HEK293 (cell line): Measurements from ENCODE around the gene ENO2.

Source experiments
- ZNF184 ChIP-seq: fragments of 450-650 bp; IDR thresholded peaks from 2 replicates; pipeline ENCODE4 v1.5.1; 2018; ENCODE audit warnings: missing biosample characterization, mild to moderate bottlenecking, missing genetic modification characterization
- ZNF423 ChIP-seq: fragments of 450-650 bp; formaldehyde crosslinking; IDR thresholded peaks from 2 replicates; pipeline ENCODE4 v1.5.1; 2016; ENCODE audit warnings: missing biosample characterization, missing genetic modification characterization
- ZNF629 ChIP-seq: fragments of 450-650 bp; formaldehyde crosslinking; IDR thresholded peaks from 2 replicates; pipeline ENCODE4 v1.5.1; 2017; ENCODE audit warnings: missing biosample characterization, missing genetic modification characterization
- TF ChIP-seq, protein P1 (sequence below): fragments of 450-650 bp; formaldehyde crosslinking; IDR thresholded peaks from 2 replicates; pipeline ENCODE4 v1.5.1; 2016; ENCODE audit warnings: missing biosample characterization, missing genetic modification characterization
- TF ChIP-seq, protein P2 (sequence below): fragments of 450-650 bp; formaldehyde crosslinking; IDR thresholded peaks from 2 replicates; pipeline ENCODE4 v1.5.1; 2016; ENCODE audit warnings: missing biosample characterization, missing genetic modification characterization
- TF ChIP-seq, protein P3 (sequence below): sonication (generic); formaldehyde crosslinking; IDR thresholded peaks from 2 replicates; pipeline ENCODE4 v1.8.1; 2022; ENCODE audit warnings: mild to moderate bottlenecking, moderate library complexity, missing genetic modification reagents
- TF ChIP-seq, protein P4 (sequence below): fragments of 450-650 bp; IDR thresholded peaks from 2 replicates; pipeline ENCODE4 v1.5.1; 2018; ENCODE audit warnings: missing biosample characterization, mild to moderate bottlenecking, missing genetic modification characterization

DNA sequence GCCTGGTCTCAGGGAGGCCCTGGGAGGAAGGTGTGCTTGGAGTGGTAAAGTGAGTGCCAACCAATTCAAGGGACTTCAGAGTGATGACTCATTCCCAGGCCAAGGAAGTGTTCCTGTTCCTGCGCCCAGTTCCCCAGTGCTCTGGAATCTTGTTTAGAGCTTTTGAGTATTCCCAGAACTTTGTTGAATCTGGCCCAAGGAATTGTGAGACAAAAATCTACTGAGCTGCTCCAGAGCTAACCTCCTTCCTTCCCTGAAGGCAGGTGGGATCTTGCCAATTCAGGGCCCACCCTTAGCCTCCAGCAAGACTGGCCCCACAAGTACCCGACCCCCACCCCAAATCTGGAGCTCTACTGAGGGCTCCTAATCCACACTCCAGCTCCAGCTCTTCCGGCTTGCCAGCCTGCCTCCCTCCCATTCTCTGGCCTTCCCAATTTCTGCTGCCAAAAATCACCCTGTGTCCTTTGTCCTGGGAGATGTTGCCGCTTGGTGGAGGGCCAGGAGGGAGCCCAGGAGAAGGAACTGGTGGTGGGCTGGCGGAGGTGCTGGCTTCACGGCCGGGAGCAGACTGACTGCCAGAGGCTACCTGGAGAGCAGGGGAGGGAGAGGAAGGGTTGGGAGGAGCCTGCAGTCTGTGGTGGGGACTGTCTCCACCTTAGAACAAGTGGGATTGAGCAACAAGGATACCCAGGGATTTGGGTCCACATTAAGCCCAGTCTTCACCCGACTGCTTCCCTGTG, 11.3 kb downstream of the ENO2 start:
- TF ChIP-seq, protein P1, sequence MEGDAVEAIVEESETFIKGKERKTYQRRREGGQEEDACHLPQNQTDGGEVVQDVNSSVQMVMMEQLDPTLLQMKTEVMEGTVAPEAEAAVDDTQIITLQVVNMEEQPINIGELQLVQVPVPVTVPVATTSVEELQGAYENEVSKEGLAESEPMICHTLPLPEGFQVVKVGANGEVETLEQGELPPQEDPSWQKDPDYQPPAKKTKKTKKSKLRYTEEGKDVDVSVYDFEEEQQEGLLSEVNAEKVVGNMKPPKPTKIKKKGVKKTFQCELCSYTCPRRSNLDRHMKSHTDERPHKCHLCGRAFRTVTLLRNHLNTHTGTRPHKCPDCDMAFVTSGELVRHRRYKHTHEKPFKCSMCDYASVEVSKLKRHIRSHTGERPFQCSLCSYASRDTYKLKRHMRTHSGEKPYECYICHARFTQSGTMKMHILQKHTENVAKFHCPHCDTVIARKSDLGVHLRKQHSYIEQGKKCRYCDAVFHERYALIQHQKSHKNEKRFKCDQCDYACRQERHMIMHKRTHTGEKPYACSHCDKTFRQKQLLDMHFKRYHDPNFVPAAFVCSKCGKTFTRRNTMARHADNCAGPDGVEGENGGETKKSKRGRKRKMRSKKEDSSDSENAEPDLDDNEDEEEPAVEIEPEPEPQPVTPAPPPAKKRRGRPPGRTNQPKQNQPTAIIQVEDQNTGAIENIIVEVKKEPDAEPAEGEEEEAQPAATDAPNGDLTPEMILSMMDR (tag by site-specific recombination), result 0 out of 2 replicates have a peak, but pooled peaks have one; percentile 50
- TF ChIP-seq, protein P2, sequence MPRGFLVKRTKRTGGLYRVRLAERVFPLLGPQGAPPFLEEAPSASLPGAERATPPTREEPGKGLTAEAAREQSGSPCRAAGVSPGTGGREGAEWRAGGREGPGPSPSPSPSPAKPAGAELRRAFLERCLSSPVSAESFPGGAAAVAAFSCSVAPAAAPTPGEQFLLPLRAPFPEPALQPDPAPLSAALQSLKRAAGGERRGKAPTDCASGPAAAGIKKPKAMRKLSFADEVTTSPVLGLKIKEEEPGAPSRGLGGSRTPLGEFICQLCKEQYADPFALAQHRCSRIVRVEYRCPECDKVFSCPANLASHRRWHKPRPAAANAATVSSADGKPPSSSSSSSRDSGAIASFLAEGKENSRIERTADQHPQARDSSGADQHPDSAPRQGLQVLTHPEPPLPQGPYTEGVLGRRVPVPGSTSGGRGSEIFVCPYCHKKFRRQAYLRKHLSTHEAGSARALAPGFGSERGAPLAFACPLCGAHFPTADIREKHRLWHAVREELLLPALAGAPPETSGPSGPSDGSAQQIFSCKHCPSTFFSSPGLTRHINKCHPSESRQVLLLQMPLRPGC (tag by site-specific recombination), result peak; percentile 96
- TF ChIP-seq, protein P3, sequence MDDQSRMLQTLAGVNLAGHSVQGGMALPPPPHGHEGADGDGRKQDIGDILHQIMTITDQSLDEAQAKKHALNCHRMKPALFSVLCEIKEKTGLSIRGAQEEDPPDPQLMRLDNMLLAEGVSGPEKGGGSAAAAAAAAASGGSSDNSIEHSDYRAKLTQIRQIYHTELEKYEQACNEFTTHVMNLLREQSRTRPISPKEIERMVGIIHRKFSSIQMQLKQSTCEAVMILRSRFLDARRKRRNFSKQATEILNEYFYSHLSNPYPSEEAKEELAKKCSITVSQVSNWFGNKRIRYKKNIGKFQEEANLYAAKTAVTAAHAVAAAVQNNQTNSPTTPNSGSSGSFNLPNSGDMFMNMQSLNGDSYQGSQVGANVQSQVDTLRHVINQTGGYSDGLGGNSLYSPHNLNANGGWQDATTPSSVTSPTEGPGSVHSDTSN (CRISPR knock-in tag), result no peak
- TF ChIP-seq, protein P4, sequence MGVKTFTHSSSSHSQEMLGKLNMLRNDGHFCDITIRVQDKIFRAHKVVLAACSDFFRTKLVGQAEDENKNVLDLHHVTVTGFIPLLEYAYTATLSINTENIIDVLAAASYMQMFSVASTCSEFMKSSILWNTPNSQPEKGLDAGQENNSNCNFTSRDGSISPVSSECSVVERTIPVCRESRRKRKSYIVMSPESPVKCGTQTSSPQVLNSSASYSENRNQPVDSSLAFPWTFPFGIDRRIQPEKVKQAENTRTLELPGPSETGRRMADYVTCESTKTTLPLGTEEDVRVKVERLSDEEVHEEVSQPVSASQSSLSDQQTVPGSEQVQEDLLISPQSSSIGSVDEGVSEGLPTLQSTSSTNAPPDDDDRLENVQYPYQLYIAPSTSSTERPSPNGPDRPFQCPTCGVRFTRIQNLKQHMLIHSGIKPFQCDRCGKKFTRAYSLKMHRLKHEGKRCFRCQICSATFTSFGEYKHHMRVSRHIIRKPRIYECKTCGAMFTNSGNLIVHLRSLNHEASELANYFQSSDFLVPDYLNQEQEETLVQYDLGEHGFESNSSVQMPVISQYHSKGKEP (tag by site-specific recombination), result no peak
- TF ChIP-seq ZNF423 (0 out of 2 replicates have a peak, but pooled peaks have one; percentile 7), ZNF629 (tag by site-specific recombination) (peak; percentile 75), ZNF184 (tag by site-specific recombination) (peak; percentile 74; the same call in 1 of the 2 replicates)
